Measurements from ENCODE around the gene TAS2R13.

TAS2R13 gene

GRCh38 chr12:10863512-10864218 is 45.7 kb downstream of the TAS2R13 start:
- no peaks in the 10 kb centered on the region for H3K9me3 ChIP-seq (ENCODE audit: control insufficient read depth, low read length)
- H3K36me3 ChIP-seq (ENCODE audit: control insufficient read depth, insufficient read depth, low read length) = no peaks in the 10 kb centered on the region
- H3K4me3 ChIP-seq (ENCODE audit: low read length) = no peak overlapping the region
- H3K27me3 ChIP-seq (ENCODE audit: control insufficient read depth, insufficient read depth, low read length) = no peaks in the 10 kb centered on the region
- no peaks in the 10 kb centered on the region for H3K4me1 ChIP-seq (ENCODE audit: control insufficient read depth, insufficient read depth, low read length)
- H3K9ac ChIP-seq (ENCODE audit: low read length) = no peak overlapping the region

DNA sequence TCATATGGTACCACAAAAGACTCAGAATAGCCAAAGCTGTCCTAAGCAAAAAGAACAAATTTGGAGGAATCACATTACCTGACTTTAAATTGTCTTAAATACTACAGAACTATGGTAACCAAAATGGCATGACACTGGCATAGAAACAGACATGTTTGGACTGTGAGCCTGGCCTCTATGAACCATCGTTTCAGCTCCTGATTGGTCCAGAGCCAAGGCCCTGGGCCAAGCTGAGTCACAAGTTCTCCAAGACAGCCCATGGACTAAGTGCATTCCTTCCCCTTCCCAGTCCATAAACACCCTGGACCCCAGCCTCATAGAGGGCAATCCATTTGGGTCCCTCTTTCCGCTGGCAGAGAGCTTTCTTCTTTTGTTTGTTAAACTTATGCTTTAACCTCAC is 48.0 kb downstream of the TAS2R13 start:
- no peak overlapping the region for H3K4me3 ChIP-seq (ENCODE audit: low read length)
- H3K4me1 ChIP-seq (ENCODE audit: control insufficient read depth, insufficient read depth, low read length) = no peaks in the 10 kb centered on the region
- H3K27me3 ChIP-seq (ENCODE audit: control insufficient read depth, insufficient read depth, low read length) = no peaks in the 10 kb centered on the region
- no peaks in the 10 kb centered on the region for H3K36me3 ChIP-seq (ENCODE audit: control insufficient read depth, insufficient read depth, low read length)
- H3K9me3 ChIP-seq (ENCODE audit: control insufficient read depth, low read length) = no peaks in the 10 kb centered on the region
- H3K9ac ChIP-seq (ENCODE audit: low read length) = no peak overlapping the region
